GM12873 (cell line): ENCODE measurements around the gene RHBG.

ENCODE experiments used
- CTCF ChIP-seq: IDR thresholded peaks from 2 replicates; pipeline ENCODE4 v1.5.1; 2012; ENCODE audit warnings: low read depth, mild to moderate bottlenecking, moderate library complexity, low read length, control low read depth; ENCODE audit not compliant: insufficient read depth; ENCODE audit errors: missing control alignments

The RHBG gene

DNA sequence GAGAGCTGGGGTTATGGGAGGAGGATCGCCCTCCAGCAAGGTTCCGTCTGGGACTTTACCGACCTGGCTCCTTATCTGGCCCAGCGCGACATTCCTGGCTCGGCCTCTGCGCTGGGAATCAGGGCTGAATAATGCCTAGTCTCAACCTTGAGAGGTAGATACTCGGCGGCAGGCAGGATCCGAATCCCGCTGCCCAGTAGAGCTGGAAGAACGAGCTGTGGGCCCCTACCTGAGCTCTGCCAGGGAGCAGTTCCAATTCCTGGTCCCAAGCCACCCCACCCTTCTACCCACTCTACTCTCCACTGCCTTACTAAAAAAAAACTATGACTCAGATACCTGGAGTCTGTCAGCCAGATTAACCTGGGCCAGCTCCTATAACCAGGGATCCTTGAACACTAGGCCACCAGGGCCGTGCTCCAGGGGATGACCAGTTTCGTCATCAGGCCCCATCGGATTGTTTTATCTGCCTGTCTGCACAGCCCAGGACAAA, 53.6 kb downstream of the RHBG start:
- TF ChIP-seq CTCF, result no peak

DNA sequence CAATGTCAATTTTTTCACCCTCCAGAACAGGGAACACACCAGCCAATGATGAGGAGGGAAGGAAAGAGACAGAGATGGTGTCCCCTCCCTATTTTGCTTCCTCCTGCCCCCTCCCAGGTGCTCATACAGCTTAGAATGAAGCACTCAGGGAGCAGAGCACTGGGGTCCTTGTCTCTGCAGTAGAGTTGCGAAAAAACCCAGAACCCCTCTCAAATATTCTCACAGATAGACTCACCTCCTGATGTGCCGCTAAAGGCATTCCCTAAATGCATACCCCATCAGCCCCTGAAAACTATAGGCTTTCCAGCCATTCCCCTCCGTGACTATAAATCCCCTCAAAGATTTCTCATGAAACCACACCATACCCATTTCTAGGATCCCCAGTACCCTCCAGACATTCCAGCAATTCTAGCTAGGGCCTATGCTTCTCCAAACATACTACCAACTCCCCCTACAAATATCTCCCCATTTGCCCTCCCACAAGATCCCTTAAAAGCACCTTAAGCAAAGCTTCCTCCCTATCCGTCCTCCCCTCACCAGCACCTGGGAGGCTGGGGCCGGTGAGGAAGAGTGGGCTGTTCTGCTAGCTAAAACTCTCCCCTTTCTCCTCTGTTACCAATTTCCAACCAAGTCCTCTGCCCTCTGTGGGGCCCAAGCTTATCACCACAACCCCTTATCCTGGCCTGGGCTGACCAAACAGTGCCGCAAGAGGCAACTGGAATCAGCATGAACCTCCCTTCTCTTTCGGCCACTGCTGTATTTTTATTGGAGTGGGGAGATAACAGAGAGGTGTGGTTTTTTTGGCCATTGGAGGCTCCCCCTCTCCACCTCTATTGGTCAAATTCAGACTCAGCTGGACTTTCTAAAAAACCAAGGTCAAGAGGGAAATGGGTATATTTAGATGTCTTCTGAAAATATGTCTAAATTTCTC, 54.7 kb downstream of the RHBG start:
- no peak for TF ChIP-seq CTCF

DNA sequence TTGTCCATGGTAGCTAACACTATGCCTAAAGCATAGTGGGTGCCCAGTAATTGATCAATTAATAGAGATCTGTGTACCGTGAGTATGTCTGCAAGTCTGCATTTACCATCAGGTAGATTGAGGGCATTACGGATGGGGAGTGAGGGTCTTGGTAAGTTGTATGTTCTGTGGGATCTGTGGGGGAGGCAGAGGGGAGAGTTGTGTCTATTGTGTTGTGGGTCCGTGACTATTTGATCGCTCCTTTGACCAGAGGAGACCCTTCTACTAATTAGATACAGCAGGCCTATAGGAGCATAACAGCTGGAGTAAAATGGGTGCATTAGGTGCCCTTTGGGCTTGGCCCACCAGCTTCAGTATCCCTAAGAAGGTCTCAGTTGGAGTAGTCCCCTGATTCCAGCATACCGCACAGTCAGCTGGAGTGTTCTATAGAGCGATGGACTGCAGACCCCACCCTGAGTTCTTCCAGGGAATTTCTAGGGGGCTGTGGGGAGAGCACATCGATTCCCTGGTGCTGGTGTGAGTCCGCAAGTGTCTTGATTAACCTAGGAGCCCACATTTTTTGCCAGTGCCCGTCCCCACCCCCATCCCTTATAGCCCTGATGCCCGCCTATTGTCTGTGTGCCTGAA, 55.9 kb downstream of the RHBG start:
- no peak for TF ChIP-seq CTCF

DNA sequence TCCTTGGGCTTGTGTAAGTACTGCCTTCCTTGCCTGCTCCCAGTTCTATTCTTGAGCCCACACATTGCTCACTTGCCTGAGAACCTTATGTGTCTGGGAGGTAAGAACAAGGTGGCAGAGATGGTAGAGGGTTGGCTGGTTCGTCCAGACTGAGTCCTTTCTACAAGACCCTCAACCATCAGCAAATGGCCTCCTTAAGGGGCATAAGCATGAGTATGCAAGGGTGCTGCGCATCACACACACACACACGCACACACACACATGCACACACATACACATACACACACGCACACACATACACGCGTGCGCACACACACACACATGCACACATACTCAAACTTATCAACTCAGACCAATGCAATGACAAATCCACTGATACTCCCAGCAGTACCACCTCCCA, 56.9 kb downstream of the RHBG start:
- no peak for TF ChIP-seq CTCF

- TF ChIP-seq CTCF, result no peak
Observed at GRCh38 chr1:156427957-156428356, 58.9 kb downstream of the RHBG start.

DNA sequence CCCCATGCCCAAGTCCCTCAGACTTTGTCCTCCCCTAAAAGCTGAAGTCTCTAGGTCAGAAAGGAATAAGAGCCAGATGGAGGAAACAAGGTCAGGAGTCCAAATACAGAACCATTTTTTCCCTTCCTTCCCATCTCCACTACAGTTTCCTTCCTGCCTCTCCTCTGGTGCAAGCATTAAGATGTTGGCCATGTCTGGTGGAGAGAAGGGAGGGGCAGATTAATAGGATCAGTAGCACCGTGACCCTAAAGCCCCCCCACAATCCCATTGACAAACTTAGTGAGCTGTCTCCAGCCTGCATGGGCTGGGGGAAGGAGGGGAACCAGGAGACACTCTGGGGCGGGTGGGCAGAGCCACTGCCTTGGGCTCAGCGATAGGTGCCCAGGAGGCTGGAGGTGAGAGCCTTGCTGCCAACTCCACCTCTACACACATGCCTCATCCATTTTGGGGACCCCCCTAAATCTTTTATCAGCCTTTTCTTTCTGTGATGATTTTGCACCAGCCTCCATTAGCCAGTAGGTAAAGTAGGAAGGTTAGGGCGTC, 59.8 kb downstream of the RHBG start:
- TF ChIP-seq CTCF, result no peak
